Measurements from ENCODE around the gene SLC22A16. TPM values are rescaled to one million over a fixed set of nuclear protein-coding genes. Genes with fewer than 3 reads are reported as not detected.

SLC22A16 gene
- total and polyA plus RNA-seq, 2 of the 8 experiments (the other 6 are each of a cell fraction or from before 2014, with no cell fraction given), result not detected

- ChIA-PET CTCF (ENCODE audit: partially characterized antibody) (interaction anchor here (0.6 to 2.0 kb wide), 3 partner anchors 8 to 486 kb away, joined by 3 to 9 read pairs (median 3); no protein-coding TSS in a partner anchor), POLR2A (ENCODE audit: partially characterized antibody) (no interaction called here)
- Histone ChIP-seq H3K14ac (ENCODE audit: insufficient read length) (no peak overlapping the region), H3K36me3 (ENCODE audit: control insufficient read depth in 2 of 4, insufficient read depth in 4 of 4, low read length in 3 of 4) (no peaks in the 10 kb centered on the region), H3K79me1 (ENCODE audit: low read depth, low read length) (no peaks in the 10 kb centered on the region), H4K8ac (ENCODE audit: extremely low read depth, insufficient read depth, low read length) (no peak overlapping the region), H2BK15ac (ENCODE audit: low read length) (peak overlapping the region; percentile 12), H2AFZ (ENCODE audit: low read length) (0 out of 2 replicates have a peak overlapping the region, but pooled peaks have one; percentile 17), H3K4me1 (replicated peaks in 1 of 4; ENCODE audit: control insufficient read depth in 3 of 4, insufficient read depth in 4 of 4, low read length in 3 of 4) (peaks cover 0 to 3% (median 0%) of the 10 kb centered on the region in 4 experiments; a peak in 3 of 7 replicates), H3K4me3 (ENCODE audit: extremely low read depth in 1 of 4, insufficient read depth in 2 of 4, low read depth in 3 of 4, low read length in 4 of 4) (no peak overlapping the region), H3K4me2 (ENCODE audit: insufficient read depth in 1 of 2, low read depth in 2 of 2, low read length in 2 of 2) (no peak overlapping the region), H3K4ac (replicated peaks; ENCODE audit: insufficient read length, low read depth, low read length) (no peak overlapping the region), H3K79me2 (ENCODE audit: control insufficient read depth in 1 of 2, insufficient read depth in 2 of 2, low read length in 2 of 2) (no peaks in the 10 kb centered on the region), H3K27ac (ENCODE audit: low read depth, low read length) (no peak overlapping the region), H3K27me3 (replicated peaks in 1 of 4; ENCODE audit: control insufficient read depth in 3 of 4, extremely low read depth in 1 of 4, insufficient read depth in 3 of 4, low read length in 3 of 4) (no peaks in the 10 kb centered on the region), H3K9ac (replicated peaks in 1 of 4; ENCODE audit: extremely low read depth in 1 of 4, low read depth in 3 of 4, low read length in 3 of 4) (no peak overlapping the region), H4K20me1 (replicated peaks in 1 of 2; ENCODE audit: control insufficient read depth in 1 of 2, insufficient read depth in 2 of 2, low read length in 2 of 2) (no peaks in the 10 kb centered on the region), H2BK20ac (ENCODE audit: low read length) (0 out of 2 replicates have a peak overlapping the region, but pooled peaks have one; percentile 49), H2AK5ac (ENCODE audit: low read depth, low read length) (no peak overlapping the region), H3K56ac (replicated peaks; ENCODE audit: insufficient read length, low read depth, low read length) (no peak overlapping the region), H3K9me3 (ENCODE audit: insufficient read depth in 2 of 2, low read depth in 1 of 2, low read length in 1 of 2) (no peaks in the 10 kb centered on the region), H2BK120ac (replicated peaks; ENCODE audit: low read depth, low read length) (no peak overlapping the region), H3K23ac (ENCODE audit: insufficient read length) (no peak overlapping the region), H2BK12ac (ENCODE audit: low read depth, low read length) (no peak overlapping the region), H4K5ac (ENCODE audit: insufficient read length, low read depth, low read length) (no peak overlapping the region), H3K23me2 (ENCODE audit: low read depth, low read length) (no peaks in the 10 kb centered on the region), H3K18ac (ENCODE audit: extremely low read depth, low read length) (0 out of 2 replicates have a peak overlapping the region, but pooled peaks have one; percentile 17), H4K91ac (replicated peaks; ENCODE audit: insufficient read length, low read length) (no peak overlapping the region), H2BK5ac (ENCODE audit: low read depth, low read length) (no peak overlapping the region)
- no peak for TF ChIP-seq POLR2AphosphoS5 (IDR thresholded peaks at IDR 0.05; ENCODE audit: low read depth, low read length)
- no peak for FAIRE-seq
- 90% methylated on average over 17 of the region's 17 CpGs; no CpG with 5 or more reads in 1 of the 2 experiments for WGBS, 2 experiments (ENCODE audit: extremely low coverage in 1 of 2, insufficient coverage in 1 of 2, insufficient read length in 1 of 2, insufficient replicate concordance in 2 of 2, low coverage in 1 of 2, low lambda C conversion rate in 2 of 2, missing lambda C conversion rate in 1 of 2)
- no peak for DNase-seq (ENCODE audit: low read depth in 1 of 2, low spot score in 2 of 2)
Measured at GRCh38 chr6:110520992-110521543, 44.7 kb upstream of the SLC22A16 start.
